ENCODE measurements around the gene CDCA7L. TPM values are rescaled to one million over a fixed set of nuclear protein-coding genes. Genes with fewer than 3 reads are reported as not detected.

Gene CDCA7L
- total RNA-seq, 1 donor from 2014 or later, result 53.0 TPM

DNA sequence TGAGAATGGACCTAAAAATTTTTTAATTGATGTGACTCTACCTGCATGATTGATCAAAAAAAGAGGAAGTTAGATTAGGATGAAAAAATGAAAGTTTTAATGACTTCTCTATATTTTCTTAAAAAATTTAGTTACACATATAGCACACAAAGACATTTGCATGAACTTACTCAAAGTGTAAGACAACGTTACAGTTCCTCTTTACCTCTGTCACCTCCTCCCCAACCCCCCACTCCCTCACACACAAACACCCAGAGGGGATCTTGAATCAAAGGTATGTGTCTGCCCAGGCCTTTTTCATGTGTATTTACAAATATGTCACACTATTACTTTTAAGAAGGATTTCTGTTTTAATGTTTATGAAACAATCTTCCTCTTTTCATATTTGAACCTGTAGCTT, 20.6 kb upstream of the CDCA7L start:
- Mint-ChIP-seq H3K27ac (no peak overlapping the region), H3K36me3 (ENCODE audit: insufficient read depth) (no peaks in the 10 kb centered on the region), H3K4me3 (ENCODE audit: low read depth) (no peak overlapping the region), H3K4me1 (ENCODE audit: low read depth) (peaks cover 9% of the 10 kb centered on the region), H3K27me3 (peaks cover 26% of the 10 kb centered on the region), H3K9me3 (ENCODE audit: low read depth) (no peaks in the 10 kb centered on the region)
- no peak for TF ChIP-seq CTCF (IDR thresholded peaks at IDR 0.05; ENCODE audit: unreplicated experiment)
- no peak for DNase-seq (ENCODE audit: low spot score, unreplicated experiment)

- no peak overlapping the region for H3K27ac Mint-ChIP-seq
- peaks cover 9% of the 10 kb centered on the region for H3K4me1 Mint-ChIP-seq (ENCODE audit: low read depth)
- no peak for TF ChIP-seq CTCF (IDR thresholded peaks at IDR 0.05; ENCODE audit: unreplicated experiment)
These were observed 19.6 kb upstream of the CDCA7L start for GRCh38 chr7:21965291-21965690.

DNA sequence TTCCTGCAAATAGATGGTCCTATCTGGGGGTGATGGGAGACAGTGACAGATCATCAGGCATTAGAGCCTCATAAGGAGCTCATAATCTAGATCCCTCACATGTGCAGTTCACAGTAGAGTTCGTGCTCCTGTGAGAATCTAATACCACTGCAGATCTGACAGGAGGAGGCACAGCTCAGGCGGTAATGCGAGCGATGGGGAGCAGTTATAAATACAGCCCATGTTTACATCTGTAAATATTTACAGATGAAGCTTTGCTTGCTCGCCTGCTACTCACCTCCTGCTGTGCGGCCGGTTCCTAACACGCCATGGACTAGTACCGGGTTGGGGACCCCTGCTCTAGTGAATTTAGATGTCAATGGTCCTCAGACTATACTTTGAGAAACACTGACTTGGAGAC, 17.0 kb upstream of the CDCA7L start:
- Mint-ChIP-seq H3K4me1 (ENCODE audit: low read depth) (peaks cover 9% of the 10 kb centered on the region), H3K27ac (no peak overlapping the region), H3K36me3 (ENCODE audit: insufficient read depth) (no peaks in the 10 kb centered on the region), H3K9me3 (ENCODE audit: low read depth) (no peaks in the 10 kb centered on the region), H3K27me3 (peaks cover 26% of the 10 kb centered on the region), H3K4me3 (ENCODE audit: low read depth) (no peak overlapping the region)
- no peak for TF ChIP-seq CTCF (IDR thresholded peaks at IDR 0.05; ENCODE audit: unreplicated experiment)
- DNase-seq (ENCODE audit: low spot score, unreplicated experiment), result no peak

More at GRCh38 chr7:21965291-21965690, 19.6 kb upstream of the CDCA7L start:
- DNase-seq (ENCODE audit: low spot score, unreplicated experiment), result no peak
- H3K4me3 Mint-ChIP-seq (ENCODE audit: low read depth), result no peak overlapping the region
- H3K9me3 Mint-ChIP-seq (ENCODE audit: low read depth), result no peaks in the 10 kb centered on the region
- H3K27me3 Mint-ChIP-seq, result peaks cover 26% of the 10 kb centered on the region
- no peaks in the 10 kb centered on the region for H3K36me3 Mint-ChIP-seq (ENCODE audit: insufficient read depth)

GRCh38 chr7:21960922-21961321, 15.2 kb upstream of the CDCA7L start:
- no peak overlapping the region for H3K27ac Mint-ChIP-seq
- no peaks in the 10 kb centered on the region for H3K36me3 Mint-ChIP-seq (ENCODE audit: insufficient read depth)
- no peak overlapping the region for H3K4me3 Mint-ChIP-seq (ENCODE audit: low read depth)
- no peak for DNase-seq (ENCODE audit: low spot score, unreplicated experiment)
- TF ChIP-seq CTCF (IDR thresholded peaks at IDR 0.05; ENCODE audit: unreplicated experiment), result no peak
- H3K9me3 Mint-ChIP-seq (ENCODE audit: low read depth), result no peaks in the 10 kb centered on the region
- H3K27me3 Mint-ChIP-seq, result peaks cover 25% of the 10 kb centered on the region
- peaks cover 9% of the 10 kb centered on the region for H3K4me1 Mint-ChIP-seq (ENCODE audit: low read depth)

DNA sequence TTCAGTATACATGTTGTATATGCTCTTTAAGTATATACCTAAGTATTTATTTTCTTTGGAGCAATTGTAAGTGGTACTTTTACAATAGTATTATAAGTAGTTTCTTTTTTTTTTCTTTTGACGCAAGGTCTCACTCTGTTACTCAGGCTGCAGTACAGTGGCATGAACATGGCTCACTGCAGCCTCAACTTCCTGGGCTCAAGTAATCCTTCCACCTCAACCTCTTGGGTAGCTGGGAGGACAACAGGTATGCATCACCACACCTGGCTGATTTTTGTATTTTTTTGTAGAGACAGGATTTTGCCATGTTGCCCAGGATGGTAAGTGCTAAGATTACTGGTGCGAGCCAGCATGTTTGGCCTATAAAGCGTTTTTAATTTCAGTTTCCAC, 13.7 kb upstream of the CDCA7L start:
- no peaks in the 10 kb centered on the region for H3K36me3 Mint-ChIP-seq (ENCODE audit: insufficient read depth)
- H3K4me3 Mint-ChIP-seq (ENCODE audit: low read depth), result no peak overlapping the region
- no peak overlapping the region for H3K27ac Mint-ChIP-seq
- DNase-seq (ENCODE audit: low spot score, unreplicated experiment), result no peak
- TF ChIP-seq CTCF (IDR thresholded peaks at IDR 0.05; ENCODE audit: unreplicated experiment), result no peak
- no peaks in the 10 kb centered on the region for H3K9me3 Mint-ChIP-seq (ENCODE audit: low read depth)
- H3K27me3 Mint-ChIP-seq, result peaks cover 14% of the 10 kb centered on the region
- H3K4me1 Mint-ChIP-seq (ENCODE audit: low read depth), result peaks cover 8% of the 10 kb centered on the region

Data from progenitor cell of endocrine pancreas (in vitro differentiated cells).